ENCODE measurements around the gene DGKZ.

GRCh38 chr11:46369458-46370152, 22.3 kb downstream of the DGKZ start:
- TF ChIP-seq POLR2A (IDR thresholded peaks at IDR 0.05; ENCODE audit: extremely low read depth, insufficient read length): no peak
- TF ChIP-seq, protein P1, sequence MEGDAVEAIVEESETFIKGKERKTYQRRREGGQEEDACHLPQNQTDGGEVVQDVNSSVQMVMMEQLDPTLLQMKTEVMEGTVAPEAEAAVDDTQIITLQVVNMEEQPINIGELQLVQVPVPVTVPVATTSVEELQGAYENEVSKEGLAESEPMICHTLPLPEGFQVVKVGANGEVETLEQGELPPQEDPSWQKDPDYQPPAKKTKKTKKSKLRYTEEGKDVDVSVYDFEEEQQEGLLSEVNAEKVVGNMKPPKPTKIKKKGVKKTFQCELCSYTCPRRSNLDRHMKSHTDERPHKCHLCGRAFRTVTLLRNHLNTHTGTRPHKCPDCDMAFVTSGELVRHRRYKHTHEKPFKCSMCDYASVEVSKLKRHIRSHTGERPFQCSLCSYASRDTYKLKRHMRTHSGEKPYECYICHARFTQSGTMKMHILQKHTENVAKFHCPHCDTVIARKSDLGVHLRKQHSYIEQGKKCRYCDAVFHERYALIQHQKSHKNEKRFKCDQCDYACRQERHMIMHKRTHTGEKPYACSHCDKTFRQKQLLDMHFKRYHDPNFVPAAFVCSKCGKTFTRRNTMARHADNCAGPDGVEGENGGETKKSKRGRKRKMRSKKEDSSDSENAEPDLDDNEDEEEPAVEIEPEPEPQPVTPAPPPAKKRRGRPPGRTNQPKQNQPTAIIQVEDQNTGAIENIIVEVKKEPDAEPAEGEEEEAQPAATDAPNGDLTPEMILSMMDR (IDR thresholded peaks at IDR 0.05; ENCODE audit: low read depth, low read length): peak; percentile 86
